Panc1 (cell line): Measurements from ENCODE around the gene RAP1GDS1. TPM values are rescaled to one million over a fixed set of nuclear protein-coding genes. Genes with fewer than 3 reads are reported as not detected.

Source experiments
- ATAC-seq: fragments of 200-7000 bp; cut with Tn5 transposase; 2 replicates; pipeline ENCODE4 v1.9.1; 2020; ENCODE audit warnings: mild to moderate bottlenecking, moderate library complexity
- BruUV-seq: library from RNA; stranded (reverse); fragments of 400-500 nt; replicated peaks from 2 replicates; lab custom pipeline; 2021; lab: Mats Ljungman, UMichigan
- CTCF ChIA-PET: fragments of 300-600 bp; sonication (Branson Sonifier 250); formaldehyde crosslinking; loops from one replicate; lab custom pipeline; 2022; ENCODE audit warnings: antibody characterized with exemption; lab: Charles Lee
- POLR2A ChIA-PET: fragments of 300-600 bp; sonication (Branson Sonifier 250); formaldehyde crosslinking; loops from one replicate; lab custom pipeline; 2022; ENCODE audit warnings: antibody characterized with exemption; lab: Charles Lee
- DNase-seq: peaks from one replicate; pipeline ENCODE4 v3.0.0-alpha.2; 2010; ENCODE audit warnings: low read depth, low spot score
- H3K27ac ChIP-seq: 2 replicates; pipeline ENCODE4 v1.5.1; 2011; ENCODE audit warnings: mild to moderate bottlenecking, low read length, inconsistent platforms
- H3K27me3 ChIP-seq: fragments of 200-500 bp; sonication (Bioruptor generic); 2 replicates; pipeline ENCODE4 v1.6.0; 2014; ENCODE audit warnings: low read length, inconsistent platforms; ENCODE audit not compliant: control insufficient read depth, insufficient read depth
- H3K36me3 ChIP-seq: fragments of 200-500 bp; sonication (Bioruptor generic); 2 replicates; pipeline ENCODE4 v1.5.1; 2014; ENCODE audit warnings: inconsistent platforms, mild to moderate bottlenecking, low read length, moderate library complexity; ENCODE audit not compliant: control insufficient read depth, insufficient read depth
- H3K4me1 ChIP-seq: 2 replicates; pipeline ENCODE4 v1.5.1; 2011; ENCODE audit warnings: inconsistent platforms, mild to moderate bottlenecking, low read length, moderate library complexity; ENCODE audit not compliant: control insufficient read depth, insufficient read depth
- H3K4me3 ChIP-seq, 2 experiments: 2 replicates each; pipeline ENCODE4 v1.5.1; 2011 to 2012; ENCODE audit warnings: low read depth in 2 of 2, low read length in 2 of 2, mild to moderate bottlenecking in 2 of 2, inconsistent platforms in 1 of 2, moderate library complexity in 1 of 2
- H3K9me3 ChIP-seq: fragments of 200-500 bp; sonication (Bioruptor generic); 2 replicates; pipeline ENCODE4 v1.5.1; 2014; ENCODE audit warnings: low read depth, mild to moderate bottlenecking, inconsistent platforms, low read length, moderate library complexity; ENCODE audit not compliant: control insufficient read depth, insufficient read depth
- POLR2AphosphoS5 ChIP-seq: IDR thresholded peaks from 2 replicates; pipeline ENCODE4 v1.6.1; 2012; ENCODE audit warnings: mild to moderate bottlenecking, low read depth, low read length, moderate library complexity
- SIN3A ChIP-seq: IDR thresholded peaks from 2 replicates; pipeline ENCODE4 v1.6.1; 2012; ENCODE audit warnings: low read depth, mild to moderate bottlenecking, low read length, moderate library complexity, borderline replicate concordance; ENCODE audit not compliant: insufficient read depth
- TCF7L2 ChIP-seq: IDR thresholded peaks from 2 replicates; pipeline ENCODE4 v1.6.1; 2011; ENCODE audit warnings: mild to moderate bottlenecking, low read depth, low read length, inconsistent platforms
- in situ Hi-C: cut with HindIII; loops from 2 replicates; pipeline ENCODE4 v1.10.0; 2016; ENCODE audit warnings: low sequenced_read_pairs, low pct_unique_long_range_greater_than_20kb
- intact Hi-C: fragments of 100-400 bp; cut with micrococcal nuclease; formaldehyde crosslinking; loops from one replicate; pipeline ENCODE4 v1.10.0; 2022; ENCODE audit not compliant: unreplicated experiment
- total RNA-seq: library from RNA; stranded (reverse); gene quantifications from one replicate; pipeline ENCODE4 v1.2.1, GENCODE V29; 2021; ENCODE audit not compliant: unreplicated experiment
- TF ChIP-seq, protein P1 (sequence below): fragments of 450-650 bp; IDR thresholded peaks from 2 replicates; pipeline ENCODE4 v1.5.1; 2017; ENCODE audit warnings: mild to moderate bottlenecking
- TF ChIP-seq, protein P2 (sequence below), 2 experiments: IDR thresholded peaks; 2 replicates each; pipeline ENCODE4 v1.6.1; 2011 to 2012; ENCODE audit warnings: low read depth in 2 of 2, control low read depth in 1 of 2, low read length in 1 of 2, mild to moderate bottlenecking in 1 of 2, moderate library complexity in 1 of 2; ENCODE audit not compliant: insufficient read depth in 1 of 2

Gene RAP1GDS1
- total RNA-seq, 1 experiment from 2014 or later = 39.7 TPM

DNA sequence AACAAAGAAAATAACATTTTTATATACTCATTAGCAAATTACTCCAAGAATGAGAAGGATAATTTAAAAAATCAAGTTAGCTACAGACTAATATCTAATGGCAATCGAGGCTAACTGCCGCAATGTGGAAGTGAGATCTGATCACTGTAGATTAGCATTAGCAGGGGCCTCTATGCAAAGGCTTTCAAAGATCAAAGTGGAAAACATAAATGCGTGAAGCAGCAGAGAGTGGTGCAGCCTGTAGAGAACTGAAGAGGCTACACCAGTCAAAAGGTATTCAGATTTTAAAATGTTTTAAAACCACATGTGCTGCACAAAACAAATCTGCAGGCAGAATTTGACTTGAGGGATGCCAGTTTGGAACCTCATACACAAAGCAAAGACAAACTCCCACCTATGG is 24.0 kb upstream of the RAP1GDS1 start:
- H3K36me3 ChIP-seq = no peaks in the 10 kb centered on the region
- no peak overlapping the region for H3K4me3 ChIP-seq
- no peak for DNase-seq
- no peak overlapping the region for H3K27ac ChIP-seq
- no peak for ATAC-seq
- H3K27me3 ChIP-seq = no peaks in the 10 kb centered on the region
- ChIA-PET CTCF (no interaction called here), POLR2A (no interaction called here)
- intact Hi-C loops (no loop called here), in situ Hi-C loops (no loop called here)
- H3K9me3 ChIP-seq = no peaks in the 10 kb centered on the region
- TF ChIP-seq SIN3A (no peak), POLR2AphosphoS5 (no peak), TCF7L2 (no peak)
- TF ChIP-seq, protein P1, sequence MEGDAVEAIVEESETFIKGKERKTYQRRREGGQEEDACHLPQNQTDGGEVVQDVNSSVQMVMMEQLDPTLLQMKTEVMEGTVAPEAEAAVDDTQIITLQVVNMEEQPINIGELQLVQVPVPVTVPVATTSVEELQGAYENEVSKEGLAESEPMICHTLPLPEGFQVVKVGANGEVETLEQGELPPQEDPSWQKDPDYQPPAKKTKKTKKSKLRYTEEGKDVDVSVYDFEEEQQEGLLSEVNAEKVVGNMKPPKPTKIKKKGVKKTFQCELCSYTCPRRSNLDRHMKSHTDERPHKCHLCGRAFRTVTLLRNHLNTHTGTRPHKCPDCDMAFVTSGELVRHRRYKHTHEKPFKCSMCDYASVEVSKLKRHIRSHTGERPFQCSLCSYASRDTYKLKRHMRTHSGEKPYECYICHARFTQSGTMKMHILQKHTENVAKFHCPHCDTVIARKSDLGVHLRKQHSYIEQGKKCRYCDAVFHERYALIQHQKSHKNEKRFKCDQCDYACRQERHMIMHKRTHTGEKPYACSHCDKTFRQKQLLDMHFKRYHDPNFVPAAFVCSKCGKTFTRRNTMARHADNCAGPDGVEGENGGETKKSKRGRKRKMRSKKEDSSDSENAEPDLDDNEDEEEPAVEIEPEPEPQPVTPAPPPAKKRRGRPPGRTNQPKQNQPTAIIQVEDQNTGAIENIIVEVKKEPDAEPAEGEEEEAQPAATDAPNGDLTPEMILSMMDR = no peak
- TF ChIP-seq, protein P2, sequence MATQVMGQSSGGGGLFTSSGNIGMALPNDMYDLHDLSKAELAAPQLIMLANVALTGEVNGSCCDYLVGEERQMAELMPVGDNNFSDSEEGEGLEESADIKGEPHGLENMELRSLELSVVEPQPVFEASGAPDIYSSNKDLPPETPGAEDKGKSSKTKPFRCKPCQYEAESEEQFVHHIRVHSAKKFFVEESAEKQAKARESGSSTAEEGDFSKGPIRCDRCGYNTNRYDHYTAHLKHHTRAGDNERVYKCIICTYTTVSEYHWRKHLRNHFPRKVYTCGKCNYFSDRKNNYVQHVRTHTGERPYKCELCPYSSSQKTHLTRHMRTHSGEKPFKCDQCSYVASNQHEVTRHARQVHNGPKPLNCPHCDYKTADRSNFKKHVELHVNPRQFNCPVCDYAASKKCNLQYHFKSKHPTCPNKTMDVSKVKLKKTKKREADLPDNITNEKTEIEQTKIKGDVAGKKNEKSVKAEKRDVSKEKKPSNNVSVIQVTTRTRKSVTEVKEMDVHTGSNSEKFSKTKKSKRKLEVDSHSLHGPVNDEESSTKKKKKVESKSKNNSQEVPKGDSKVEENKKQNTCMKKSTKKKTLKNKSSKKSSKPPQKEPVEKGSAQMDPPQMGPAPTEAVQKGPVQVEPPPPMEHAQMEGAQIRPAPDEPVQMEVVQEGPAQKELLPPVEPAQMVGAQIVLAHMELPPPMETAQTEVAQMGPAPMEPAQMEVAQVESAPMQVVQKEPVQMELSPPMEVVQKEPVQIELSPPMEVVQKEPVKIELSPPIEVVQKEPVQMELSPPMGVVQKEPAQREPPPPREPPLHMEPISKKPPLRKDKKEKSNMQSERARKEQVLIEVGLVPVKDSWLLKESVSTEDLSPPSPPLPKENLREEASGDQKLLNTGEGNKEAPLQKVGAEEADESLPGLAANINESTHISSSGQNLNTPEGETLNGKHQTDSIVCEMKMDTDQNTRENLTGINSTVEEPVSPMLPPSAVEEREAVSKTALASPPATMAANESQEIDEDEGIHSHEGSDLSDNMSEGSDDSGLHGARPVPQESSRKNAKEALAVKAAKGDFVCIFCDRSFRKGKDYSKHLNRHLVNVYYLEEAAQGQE (IDR thresholded peaks at IDR 0.05; ENCODE audit: insufficient read depth in 1 of 2, low read depth in 2 of 2, low read length in 1 of 2) = no peak
- H3K4me1 ChIP-seq = no peaks in the 10 kb centered on the region
- no TSS peak for BruUV-seq

GRCh38 chr4:98242063-98242462 is 19.1 kb upstream of the RAP1GDS1 start:
- Histone ChIP-seq H3K9me3 (no peaks in the 10 kb centered on the region), H3K36me3 (no peaks in the 10 kb centered on the region), H3K27ac (peak overlapping the region; percentile 39; the same call in 1 of the 2 replicates), H3K4me1 (no peaks in the 10 kb centered on the region), H3K27me3 (no peaks in the 10 kb centered on the region), H3K4me3 (no peak overlapping the region)
- DNase-seq (no peak), ATAC-seq (peak; percentile 76)
- in situ Hi-C loops (no loop called here), intact Hi-C loops (no loop called here)
- ChIA-PET CTCF (interaction anchor here (0.7 kb wide), 1 partner anchor 18 kb away, joined by 3 read pairs; no protein-coding TSS in a partner anchor), POLR2A (no interaction called here)
- TF ChIP-seq, protein P1 = no peak
- TF ChIP-seq TCF7L2 = peak; percentile 32; the same call in 1 of the 2 replicates
- no TSS peak for BruUV-seq
